NT2/D1 (cell line): ENCODE measurements around the gene UFL1.

Experiments used
- SUZ12 ChIP-seq: IDR thresholded peaks from 2 replicates; pipeline ENCODE4 v1.6.1; 2011; ENCODE audit not compliant: insufficient read length, insufficient read depth; ENCODE audit errors: extremely low read depth
- YY1 ChIP-seq: IDR thresholded peaks from 2 replicates; pipeline ENCODE4 v1.6.1; 2011; ENCODE audit not compliant: insufficient read length, insufficient read depth
- ZNF274 ChIP-seq: IDR thresholded peaks from 2 replicates; pipeline ENCODE4 v1.6.1; 2011; ENCODE audit warnings: mild to moderate bottlenecking, low read depth, low read length

DNA sequence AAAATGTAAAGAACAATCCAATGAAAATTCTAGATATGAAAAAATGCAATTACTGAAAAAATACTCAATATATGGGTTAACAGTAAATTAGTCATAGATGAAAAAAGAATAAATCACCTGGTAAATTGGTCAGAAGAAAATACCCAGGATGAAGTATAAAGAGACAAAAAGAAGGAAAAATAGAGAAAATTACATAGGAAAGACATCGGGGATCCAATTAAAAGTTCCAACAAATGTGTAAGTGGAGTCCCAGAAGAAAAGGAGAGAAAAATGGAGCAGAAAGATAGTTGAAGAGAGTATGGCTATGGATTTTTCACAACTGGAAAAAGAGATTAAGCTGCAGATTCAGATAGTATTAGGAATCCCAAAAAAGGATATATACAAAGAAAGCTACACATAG, 18.7 kb upstream of the UFL1 start:
- TF ChIP-seq ZNF274 (no peak), SUZ12 (no peak), YY1 (no peak)
